DOHH2 (cell line): ENCODE data around the gene NGEF.

Experiments used
- H3F3A ChIP-seq: fragments of 200-600 bp; sonication (generic), shearing (Covaris generic); 2 replicates; pipeline ENCODE4 v1.6.0; 2016; ENCODE audit warnings: antibody characterized with exemption, mild to moderate bottlenecking; ENCODE audit not compliant: control insufficient read depth, insufficient read depth
- H3K27ac ChIP-seq: fragments of 200-600 bp; sonication (generic); 2 replicates; pipeline ENCODE4 v1.5.1; 2014; ENCODE audit warnings: low read depth, mild to moderate bottlenecking, low read length, moderate library complexity
- H3K27me3 ChIP-seq: fragments of 200-600 bp; sonication (generic); 2 replicates; pipeline ENCODE4 v1.6.1; 2014; ENCODE audit warnings: mild to moderate bottlenecking, low read length, mixed read lengths; ENCODE audit not compliant: control insufficient read depth
- H3K36me3 ChIP-seq: fragments of 200-600 bp; sonication (generic); 2 replicates; pipeline ENCODE4 v1.6.1; 2014; ENCODE audit warnings: mild to moderate bottlenecking, low read length, moderate library complexity, mixed read lengths; ENCODE audit not compliant: control insufficient read depth
- H3K4me1 ChIP-seq: fragments of 200-600 bp; sonication (generic); 2 replicates; pipeline ENCODE4 v1.6.1; 2014; ENCODE audit warnings: mild to moderate bottlenecking, low read length, mixed read lengths; ENCODE audit not compliant: control insufficient read depth
- H3K4me2 ChIP-seq: fragments of 200-600 bp; sonication (generic); 2 replicates; pipeline ENCODE4 v1.6.0; 2014; ENCODE audit warnings: mild to moderate bottlenecking, low read length, moderate library complexity
- H3K4me3 ChIP-seq: fragments of 200-600 bp; sonication (generic); 2 replicates; pipeline ENCODE4 v1.5.1; 2014; ENCODE audit warnings: mild to moderate bottlenecking, low read length, mixed read lengths
- H3K79me2 ChIP-seq: fragments of 200-600 bp; sonication (generic); 2 replicates; pipeline ENCODE4 v1.6.1; 2014; ENCODE audit warnings: mild to moderate bottlenecking, low read length, mixed read lengths; ENCODE audit not compliant: control insufficient read depth
- H3K9me2 ChIP-seq: fragments of 200-600 bp; sonication (generic); replicated peaks from 2 replicates; pipeline ENCODE4 v1.6.1; 2014; ENCODE audit warnings: mild to moderate bottlenecking, low read length, mixed read lengths; ENCODE audit not compliant: control insufficient read depth
- H3K9me3 ChIP-seq: fragments of 200-600 bp; sonication (generic); 2 replicates; pipeline ENCODE4 v1.6.1; 2014; ENCODE audit warnings: antibody characterized with exemption, low read length, mixed read lengths; ENCODE audit not compliant: control insufficient read depth, insufficient read depth
- H4K20me1 ChIP-seq: fragments of 200-600 bp; sonication (generic); 2 replicates; pipeline ENCODE4 v1.6.0; 2014; ENCODE audit warnings: low read depth, mild to moderate bottlenecking, antibody characterized with exemption, low read length, moderate library complexity; ENCODE audit not compliant: control insufficient read depth, insufficient read depth
- EZH2phosphoT487 ChIP-seq: fragments of 200-600 bp; sonication (generic); IDR thresholded peaks from 2 replicates; pipeline ENCODE4 v1.6.1; 2017; ENCODE audit warnings: borderline replicate concordance, mild to moderate bottlenecking, antibody characterized with exemption, low read length, moderate library complexity, mixed read lengths
- TF ChIP-seq, protein P1 (sequence below): fragments of 200-600 bp; sonication (generic); IDR thresholded peaks from one replicate; pipeline ENCODE4 v1.5.1; 2014; ENCODE audit warnings: antibody characterized with exemption, mild to moderate bottlenecking, low read depth, low read length; ENCODE audit not compliant: poor library complexity, severe bottlenecking

NGEF gene

DNA sequence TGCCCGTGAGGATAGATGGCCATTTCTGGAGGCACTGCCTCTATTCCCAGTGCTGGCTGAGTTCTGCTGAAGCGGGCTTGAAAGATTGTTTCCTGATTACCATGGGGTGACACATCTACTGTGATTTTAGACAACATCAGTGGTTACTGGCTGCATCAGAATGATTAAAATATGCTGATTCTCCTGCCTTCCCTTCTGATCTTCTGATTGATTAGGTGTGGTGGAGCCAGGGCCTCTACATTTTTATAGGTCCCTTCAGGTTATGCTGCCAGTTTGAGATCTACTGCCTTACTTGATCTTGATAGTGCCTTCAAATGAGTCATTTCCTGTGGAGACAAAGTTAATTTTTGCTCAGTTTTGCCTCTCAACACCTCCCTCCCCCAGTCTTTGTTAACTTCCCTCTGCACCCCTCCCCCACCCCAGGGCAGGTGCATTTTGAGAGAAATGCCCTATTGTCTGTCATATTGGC lies 174.6 kb downstream of the NGEF start:
- Histone ChIP-seq H3K9me2 (no peaks in the 10 kb centered on the region), H3K4me3 (peak overlapping the region; percentile 66), H3F3A (peaks cover 23% of the 10 kb centered on the region), H3K4me1 (peaks cover 42% of the 10 kb centered on the region), H3K27ac (peak overlapping the region; percentile 91), H3K4me2 (peak overlapping the region; percentile 94), H3K36me3 (peaks cover 80% of the 10 kb centered on the region), H4K20me1 (no peaks in the 10 kb centered on the region), H3K9me3 (no peaks in the 10 kb centered on the region), H3K79me2 (peaks cover 13% of the 10 kb centered on the region), H3K27me3 (no peaks in the 10 kb centered on the region)
- TF ChIP-seq EZH2phosphoT487: no peak
- TF ChIP-seq, protein P1, sequence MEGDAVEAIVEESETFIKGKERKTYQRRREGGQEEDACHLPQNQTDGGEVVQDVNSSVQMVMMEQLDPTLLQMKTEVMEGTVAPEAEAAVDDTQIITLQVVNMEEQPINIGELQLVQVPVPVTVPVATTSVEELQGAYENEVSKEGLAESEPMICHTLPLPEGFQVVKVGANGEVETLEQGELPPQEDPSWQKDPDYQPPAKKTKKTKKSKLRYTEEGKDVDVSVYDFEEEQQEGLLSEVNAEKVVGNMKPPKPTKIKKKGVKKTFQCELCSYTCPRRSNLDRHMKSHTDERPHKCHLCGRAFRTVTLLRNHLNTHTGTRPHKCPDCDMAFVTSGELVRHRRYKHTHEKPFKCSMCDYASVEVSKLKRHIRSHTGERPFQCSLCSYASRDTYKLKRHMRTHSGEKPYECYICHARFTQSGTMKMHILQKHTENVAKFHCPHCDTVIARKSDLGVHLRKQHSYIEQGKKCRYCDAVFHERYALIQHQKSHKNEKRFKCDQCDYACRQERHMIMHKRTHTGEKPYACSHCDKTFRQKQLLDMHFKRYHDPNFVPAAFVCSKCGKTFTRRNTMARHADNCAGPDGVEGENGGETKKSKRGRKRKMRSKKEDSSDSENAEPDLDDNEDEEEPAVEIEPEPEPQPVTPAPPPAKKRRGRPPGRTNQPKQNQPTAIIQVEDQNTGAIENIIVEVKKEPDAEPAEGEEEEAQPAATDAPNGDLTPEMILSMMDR: no peak

DNA sequence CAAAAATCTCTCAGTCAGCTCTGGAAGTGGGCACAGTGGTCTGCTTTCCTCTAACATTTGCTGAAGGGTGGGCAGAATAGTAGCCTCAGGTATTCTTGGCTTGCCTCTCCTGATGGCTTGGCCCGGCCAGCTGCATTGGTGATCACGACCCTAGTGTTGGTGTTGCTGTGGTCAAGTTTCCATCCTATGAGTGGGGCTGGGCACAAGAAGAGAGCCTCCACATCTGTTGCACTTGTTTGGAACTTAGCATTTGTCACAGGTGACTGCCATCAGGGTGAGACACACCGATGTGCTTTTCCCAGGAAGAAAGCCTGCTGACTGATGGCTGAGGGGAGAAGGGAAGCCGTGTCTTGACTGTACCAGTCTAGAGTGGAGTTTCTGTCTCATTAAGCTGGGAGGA lies 176.1 kb downstream of the NGEF start:
- Histone ChIP-seq H3K36me3 (peaks cover 77% of the 10 kb centered on the region), H3K4me1 (peaks cover 42% of the 10 kb centered on the region), H3F3A (peaks cover 23% of the 10 kb centered on the region), H3K9me3 (no peaks in the 10 kb centered on the region), H3K4me3 (no peak overlapping the region), H3K27me3 (no peaks in the 10 kb centered on the region), H3K27ac (peak overlapping the region; percentile 14; the same call in 1 of the 2 replicates), H3K4me2 (0 out of 2 replicates have a peak overlapping the region, but pooled peaks have one; percentile 6), H3K79me2 (peaks cover 13% of the 10 kb centered on the region), H3K9me2 (no peaks in the 10 kb centered on the region), H4K20me1 (no peaks in the 10 kb centered on the region)
- TF ChIP-seq EZH2phosphoT487: no peak
- TF ChIP-seq, protein P1: no peak

- Histone ChIP-seq H3K9me3 (no peaks in the 10 kb centered on the region), H3K4me1 (peaks cover 42% of the 10 kb centered on the region), H3K36me3 (peaks cover 82% of the 10 kb centered on the region), H3K27ac (no peak overlapping the region), H3K27me3 (no peaks in the 10 kb centered on the region), H4K20me1 (no peaks in the 10 kb centered on the region), H3F3A (peaks cover 23% of the 10 kb centered on the region), H3K4me3 (no peak overlapping the region), H3K4me2 (no peak overlapping the region), H3K9me2 (no peaks in the 10 kb centered on the region), H3K79me2 (peaks cover 13% of the 10 kb centered on the region)
- TF ChIP-seq, protein P1: no peak
- TF ChIP-seq EZH2phosphoT487: no peak
Measured at GRCh38 chr2:232835687-232836208, 177.3 kb downstream of the NGEF start.
